ENCODE measurements around the gene ACER3.
A peak's percentile ranks its signal among the peaks of the same experiment; 100 is the strongest.
"Not testable (repeated sequence)": the region's sequence is repeated elsewhere in the genome, so short reads cannot be mapped to it uniquely, and the experiment has no call there.

Gene ACER3

DNA sequence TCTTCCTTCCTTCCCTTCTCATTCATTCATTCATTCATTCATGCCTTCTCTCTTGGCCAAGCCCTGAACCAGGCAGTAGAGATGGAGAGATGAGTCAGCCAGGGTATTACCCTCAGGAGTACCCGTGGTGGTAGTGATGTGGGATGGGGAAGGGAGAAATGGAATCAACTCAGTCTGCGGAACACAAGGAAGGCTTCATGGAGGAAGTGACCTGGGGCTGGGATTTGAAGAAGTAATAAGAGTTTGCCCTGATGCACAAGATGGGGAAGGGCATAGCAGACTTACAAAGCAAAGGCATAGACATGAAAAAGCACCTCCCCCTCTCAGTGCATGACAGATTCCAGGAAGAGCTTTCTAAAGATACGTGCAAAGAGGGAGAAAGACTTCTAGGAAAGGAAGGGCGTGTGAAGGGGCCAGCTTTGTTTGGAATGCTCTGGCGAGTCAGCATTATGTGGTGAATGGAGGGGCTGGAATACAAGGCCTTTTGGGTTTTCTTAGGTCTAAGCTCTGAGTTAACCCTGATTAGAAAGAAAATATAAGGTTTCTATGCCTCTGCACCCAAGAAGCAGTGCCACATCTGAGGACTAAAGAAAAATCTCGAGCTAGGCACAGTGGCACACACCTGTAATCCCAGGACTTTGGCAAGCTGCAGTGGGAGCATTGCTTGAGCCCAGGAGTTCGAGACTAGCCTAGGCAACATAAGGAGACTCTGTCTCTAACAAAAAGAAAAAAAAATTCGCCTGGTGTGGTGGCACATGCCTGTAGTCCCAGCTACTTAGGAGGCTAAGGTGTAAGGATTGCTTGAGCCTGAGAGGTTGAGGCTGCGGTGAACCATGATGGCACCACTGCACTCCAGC lies 36.4 kb upstream of the ACER3 start:
- Histone ChIP-seq H3K27ac (peak overlapping the region in 2 of 11 experiments; percentile 56 to 66; a peak in 4 of 22 replicates), H3K9ac (no peak overlapping the region), H3K4me1 (peaks cover 0 to 31% (median 25%) of the 10 kb centered on the region in 10 experiments; a peak in 18 of 20 replicates), H3K27me3 (no peaks in the 10 kb centered on the region), H3K36me3 (no peaks in the 10 kb centered on the region), H3K4me2 (peak overlapping the region in 7 of 11 experiments; percentile 44 to 78 (median 70); a peak in 13 of 22 replicates), H3K9me3 (replicated peaks in 1 of 11) (peaks cover 14 to 26% (median 20%) of the 10 kb centered on the region in 11 experiments), H3K4me3 (no peak overlapping the region), H4K20me1 (no peaks in the 10 kb centered on the region)
- TF ChIP-seq Cebpa-rat (IDR thresholded peaks at IDR 0.05): no peak

DNA sequence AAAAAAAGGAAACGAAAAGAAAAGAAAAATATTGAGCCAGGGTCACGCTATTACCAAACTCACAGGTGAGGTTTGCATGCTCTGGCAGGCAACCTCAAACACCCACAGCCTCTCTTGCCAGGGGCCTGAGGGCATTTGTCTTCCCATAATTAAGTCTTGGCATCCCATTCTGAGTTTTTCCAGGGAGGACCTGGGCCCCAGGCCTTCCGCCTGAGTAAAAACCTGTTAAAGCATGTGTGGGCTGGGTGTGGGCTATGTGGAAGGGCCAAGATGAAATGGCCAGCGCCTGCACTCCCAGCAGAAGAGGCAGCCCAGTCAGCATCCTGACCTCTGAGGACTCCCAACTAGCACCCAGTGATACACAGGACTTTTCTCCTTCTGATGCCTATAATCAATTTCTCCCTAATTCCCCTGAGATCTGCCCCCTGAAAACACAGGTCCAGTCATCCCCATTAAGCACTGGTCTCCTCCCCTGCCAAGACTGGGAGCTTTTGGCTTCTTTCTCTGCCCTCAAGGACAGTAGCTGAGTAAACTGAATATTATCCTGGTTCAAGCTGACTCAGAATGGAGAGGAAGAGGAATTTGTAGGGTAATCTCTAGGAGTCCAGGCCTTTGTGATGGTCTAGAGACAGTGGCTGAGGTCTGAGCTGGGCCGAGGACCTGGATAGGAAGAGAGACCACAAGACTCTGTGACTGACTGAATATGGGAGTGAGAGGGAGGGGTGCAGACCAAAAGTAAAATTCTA lies 35.6 kb upstream of the ACER3 start:
- Histone ChIP-seq H3K27me3 (no peaks in the 10 kb centered on the region), H3K27ac (peak overlapping the region in 6 of 11 experiments; percentile 10 to 76 (median 56); a peak in 10 of 22 replicates), H3K9me3 (replicated peaks in 1 of 11) (peaks cover 6 to 26% (median 17%) of the 10 kb centered on the region in 11 experiments; a peak in 21 of 22 replicates), H3K4me3 (no peak overlapping the region), H3K36me3 (no peaks in the 10 kb centered on the region), H4K20me1 (no peaks in the 10 kb centered on the region), H3K4me1 (peaks cover 0 to 31% (median 25%) of the 10 kb centered on the region in 10 experiments; a peak in 18 of 20 replicates), H3K9ac (peak overlapping the region in 2 of 11 experiments; percentile 10 to 23; a peak in 2 of 22 replicates), H3K4me2 (peak overlapping the region in 9 of 11 experiments; percentile 19 to 78 (median 59); a peak in 17 of 22 replicates)
- TF ChIP-seq Cebpa-rat (IDR thresholded peaks at IDR 0.05): no peak

DNA sequence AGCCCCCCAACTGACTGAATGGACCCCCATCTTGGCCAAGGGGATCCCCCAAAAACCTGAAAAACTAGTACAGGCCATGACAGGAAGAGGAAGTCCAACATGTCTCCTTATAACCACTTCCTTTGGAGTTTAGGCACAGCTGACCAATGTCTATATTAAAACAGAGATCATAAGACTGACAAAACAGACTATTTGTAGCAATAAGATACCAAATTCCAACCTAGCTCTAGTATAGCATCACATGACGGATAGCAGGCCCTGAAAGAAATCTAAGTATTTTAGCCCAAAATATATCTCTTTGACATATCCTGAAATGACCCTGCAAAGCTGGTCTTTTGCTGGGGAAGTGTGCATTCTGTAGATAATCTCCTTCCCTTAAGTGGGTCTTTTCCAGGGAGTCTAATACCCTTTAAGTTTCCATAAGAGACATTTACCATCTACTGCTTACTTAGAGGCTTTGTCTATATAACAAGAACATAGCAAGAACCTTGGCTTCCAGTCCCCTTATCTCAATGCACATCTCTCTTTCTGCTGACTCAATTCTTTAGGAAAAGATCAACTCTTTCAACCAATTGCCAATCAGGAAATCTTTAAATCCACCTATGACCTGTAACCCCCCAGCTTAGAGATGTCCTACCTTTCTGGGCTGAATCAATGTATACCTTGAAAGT lies 34.9 kb upstream of the ACER3 start:
- no peak overlapping the region for H3K4me3 ChIP-seq
- H3K27ac ChIP-seq: peak overlapping the region in 6 of 11 experiments; percentile 10 to 76 (median 56); a peak in 10 of 22 replicates
- no peak for TF ChIP-seq Cebpa-rat (IDR thresholded peaks at IDR 0.05)
- H3K4me1 ChIP-seq: peaks cover 0 to 31% (median 25%) of the 10 kb centered on the region in 10 experiments; a peak in 18 of 20 replicates
- peak overlapping the region in 2 of 11 experiments; percentile 10 to 23; a peak in 2 of 22 replicates for H3K9ac ChIP-seq
- peaks cover 0 to 22% (median 10%) of the 10 kb centered on the region in 11 experiments; a peak in 15 of 22 replicates for H3K9me3 ChIP-seq (replicated peaks in 1 of 11)
- H3K4me2 ChIP-seq: peak overlapping the region in 9 of 11 experiments; percentile 19 to 78 (median 59); a peak in 17 of 22 replicates
- no peaks in the 10 kb centered on the region for H3K27me3 ChIP-seq
- H4K20me1 ChIP-seq: no peaks in the 10 kb centered on the region
- no peaks in the 10 kb centered on the region for H3K36me3 ChIP-seq

DNA sequence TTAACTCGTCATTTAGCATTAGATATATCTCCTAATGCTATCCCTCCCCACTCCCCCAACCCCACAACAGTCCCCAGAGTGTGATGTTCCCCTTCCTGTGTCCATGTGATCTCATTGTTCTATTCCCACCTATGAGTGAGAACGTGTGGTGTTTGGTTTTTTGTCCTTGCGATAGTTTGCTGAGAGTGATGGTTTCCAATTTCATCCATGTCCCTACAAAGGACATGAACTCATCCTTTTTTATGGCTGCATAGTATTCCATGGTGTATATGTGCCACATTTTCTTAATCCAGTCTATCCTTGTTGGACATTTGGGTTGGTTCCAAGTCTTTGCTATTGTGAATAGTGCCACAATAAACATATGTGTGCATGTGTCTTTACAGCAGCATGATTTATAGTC lies 34.2 kb upstream of the ACER3 start:
- not testable (repeated sequence) for H3K4me2 ChIP-seq, H4K20me1 ChIP-seq

DNA sequence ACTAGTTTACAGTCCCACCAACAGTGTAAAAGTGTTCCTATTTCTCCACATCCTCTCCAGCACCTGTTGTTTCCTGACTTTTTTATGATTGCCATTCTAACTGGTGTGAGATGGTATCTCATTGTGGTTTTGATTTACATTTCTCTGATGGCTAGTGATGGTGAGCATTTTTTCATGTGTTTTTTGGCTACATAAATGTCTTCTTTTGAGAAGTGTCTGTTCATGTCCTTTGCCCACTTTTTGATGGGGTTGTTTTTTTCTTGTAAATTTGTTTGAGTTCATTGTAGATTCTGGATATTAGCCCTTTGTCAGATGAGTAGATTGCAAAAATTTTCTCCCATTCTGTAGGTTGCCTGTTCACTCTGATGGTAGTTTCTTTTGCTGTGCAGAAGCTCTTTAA lies 33.7 kb upstream of the ACER3 start:
- H3K4me2 ChIP-seq, H4K20me1 ChIP-seq, H3K36me3 ChIP-seq, H3K4me3 ChIP-seq, H3K27me3 ChIP-seq, H3K9ac ChIP-seq, H3K27ac ChIP-seq: not testable (repeated sequence)
- peaks cover 0 to 43% (median 25%) of the 10 kb centered on the region in 10 experiments; a peak in 18 of 20 replicates for H3K4me1 ChIP-seq
- H3K9me3 ChIP-seq (replicated peaks in 1 of 11): peaks cover 0 to 15% (median 6%) of the 10 kb centered on the region in 11 experiments; a peak in 2 of 22 replicates

More for the DNA sequence above, 34.2 kb upstream of the ACER3 start:
- peaks cover 0 to 38% (median 25%) of the 10 kb centered on the region in 10 experiments; a peak in 18 of 20 replicates for H3K4me1 ChIP-seq
- H3K36me3 ChIP-seq, H3K4me3 ChIP-seq, H3K27me3 ChIP-seq, H3K27ac ChIP-seq, H3K9ac ChIP-seq: not testable (repeated sequence)
- H3K9me3 ChIP-seq (replicated peaks in 1 of 11): peaks cover 0 to 19% (median 8%) of the 10 kb centered on the region in 11 experiments; a peak in 11 of 22 replicates

DNA sequence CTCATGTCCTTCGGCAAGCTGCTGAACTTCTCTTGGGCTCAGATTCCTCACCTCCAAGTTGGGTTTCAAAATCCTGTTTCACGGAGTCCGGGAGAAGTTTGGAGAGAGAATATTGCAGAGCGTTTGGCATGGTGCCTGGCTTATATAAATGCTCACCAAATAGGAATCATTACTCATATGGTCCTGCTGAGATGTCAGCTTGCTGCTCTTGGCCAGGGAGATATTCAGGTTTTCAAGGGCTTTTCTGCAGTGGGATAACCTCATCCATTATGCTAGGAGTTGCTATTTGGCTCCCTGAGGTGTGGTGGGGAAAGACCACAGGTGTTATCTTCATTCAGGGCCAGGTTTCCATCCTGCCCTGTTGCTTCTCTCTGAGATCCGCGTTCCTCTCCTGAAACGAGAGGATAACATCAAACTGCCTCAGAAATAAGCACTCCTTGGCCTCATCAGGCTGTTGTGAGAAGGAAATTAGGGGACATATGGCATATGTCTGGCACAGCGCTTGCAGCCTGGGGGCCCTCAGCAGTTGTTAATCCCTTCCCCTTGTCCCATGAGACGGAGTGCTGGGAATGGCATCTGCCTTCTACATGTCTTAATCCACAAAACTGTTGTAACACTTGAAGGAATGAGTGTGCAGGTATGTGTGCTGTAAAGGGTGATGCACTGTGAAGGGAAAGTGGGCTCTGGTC lies 29.9 kb upstream of the ACER3 start:
- Histone ChIP-seq H3K4me2 (peak overlapping the region in 1 of 11 experiments; percentile 20; a peak in 1 of 22 replicates), H3K9ac (no peak overlapping the region)
- TF ChIP-seq Cebpa-rat (IDR thresholded peaks at IDR 0.05): no peak

DNA sequence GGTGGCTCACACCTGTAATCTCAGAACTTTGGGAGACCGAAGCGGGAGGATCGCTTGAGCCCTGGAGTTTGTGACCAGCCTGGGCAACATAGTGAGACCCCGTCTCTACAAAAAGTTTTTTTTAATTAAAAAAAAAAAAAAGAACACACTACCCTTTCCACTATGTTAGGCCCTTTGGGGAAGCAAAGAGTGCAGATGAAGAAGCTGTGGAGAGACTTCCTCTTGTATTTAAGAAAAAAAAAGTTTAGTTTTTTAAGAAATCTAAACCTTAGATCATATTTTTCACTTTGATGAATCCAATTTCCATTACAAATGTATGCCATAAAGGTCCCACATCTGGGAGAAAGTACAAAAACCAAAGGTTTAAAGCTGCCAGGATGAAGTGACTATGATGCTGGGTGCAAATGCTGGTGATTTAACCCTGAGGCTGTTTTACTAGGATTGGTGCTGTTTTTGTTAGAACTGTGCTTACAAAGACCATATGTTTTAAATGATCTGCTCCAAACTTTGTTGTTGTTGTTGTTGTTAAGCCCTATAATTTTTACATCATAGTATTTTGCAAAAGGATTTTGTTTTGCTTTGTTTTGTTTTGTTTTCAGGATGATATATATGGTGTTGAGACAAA lies 28.9 kb upstream of the ACER3 start:
- H3K9ac ChIP-seq: no peak overlapping the region; a peak in 1 of 22 replicates
- no peaks in the 10 kb centered on the region for H3K27me3 ChIP-seq
- peaks cover 0 to 15% (median 6%) of the 10 kb centered on the region in 11 experiments; a peak in 2 of 22 replicates for H3K9me3 ChIP-seq (replicated peaks in 1 of 11)
- H3K36me3 ChIP-seq: no peaks in the 10 kb centered on the region
- no peak overlapping the region for H3K27ac ChIP-seq
- TF ChIP-seq Cebpa-rat (IDR thresholded peaks at IDR 0.05): no peak
- H3K4me1 ChIP-seq: peaks cover 0 to 22% (median 0%) of the 10 kb centered on the region in 10 experiments; a peak in 3 of 20 replicates
- H3K4me2 ChIP-seq: peak overlapping the region in 1 of 11 experiments; percentile 20; a peak in 1 of 22 replicates
- H3K4me3 ChIP-seq: no peak overlapping the region
- no peaks in the 10 kb centered on the region for H4K20me1 ChIP-seq

More for the DNA sequence above, 29.9 kb upstream of the ACER3 start:
- H3K4me1 ChIP-seq: peaks cover 0 to 22% (median 3%) of the 10 kb centered on the region in 10 experiments; a peak in 18 of 20 replicates
- H3K4me3 ChIP-seq: no peak overlapping the region
- H4K20me1 ChIP-seq: no peaks in the 10 kb centered on the region
- peaks cover 0 to 15% (median 6%) of the 10 kb centered on the region in 11 experiments; a peak in 2 of 22 replicates for H3K9me3 ChIP-seq (replicated peaks in 1 of 11)
- H3K36me3 ChIP-seq: no peaks in the 10 kb centered on the region
- H3K27ac ChIP-seq: no peak overlapping the region
- no peaks in the 10 kb centered on the region for H3K27me3 ChIP-seq
